ENCODE data around the gene TMTC2.

TMTC2 gene

GRCh38 chr12:82666830-82667229 lies 19.9 kb upstream of the TMTC2 start:
- H3K4me3 ChIP-seq (ENCODE audit: severe bottlenecking), result no peak overlapping the region
- no peak for TF ChIP-seq CTCF (IDR thresholded peaks at IDR 0.05; ENCODE audit: poor library complexity, severe bottlenecking)
- no peaks in the 10 kb centered on the region for H3K9me3 ChIP-seq (ENCODE audit: severe bottlenecking)
- no peak overlapping the region for H3K27ac ChIP-seq (ENCODE audit: poor library complexity, severe bottlenecking)
- no peaks in the 10 kb centered on the region for H3K4me1 ChIP-seq (ENCODE audit: insufficient read depth, poor library complexity, severe bottlenecking)
- H3K36me3 ChIP-seq (ENCODE audit: low read depth), result no peaks in the 10 kb centered on the region
- H3K27me3 ChIP-seq (ENCODE audit: insufficient read depth, poor library complexity, severe bottlenecking), result no peaks in the 10 kb centered on the region
- ATAC-seq (ENCODE audit: low read depth), result no peak
- no peak for DNase-seq (ENCODE audit: low spot score)

GRCh38 chr12:82671673-82672195 lies 15.0 kb upstream of the TMTC2 start:
- TF ChIP-seq CTCF (IDR thresholded peaks at IDR 0.05; ENCODE audit: poor library complexity, severe bottlenecking), result no peak
- Histone ChIP-seq H3K36me3 (ENCODE audit: low read depth) (no peaks in the 10 kb centered on the region), H3K9me3 (ENCODE audit: severe bottlenecking) (no peaks in the 10 kb centered on the region), H3K4me3 (ENCODE audit: severe bottlenecking) (no peak overlapping the region), H3K4me1 (ENCODE audit: insufficient read depth, poor library complexity, severe bottlenecking) (no peaks in the 10 kb centered on the region), H3K27ac (ENCODE audit: poor library complexity, severe bottlenecking) (no peak overlapping the region), H3K27me3 (ENCODE audit: insufficient read depth, poor library complexity, severe bottlenecking) (no peaks in the 10 kb centered on the region)
- no peak for ATAC-seq (ENCODE audit: low read depth)
- DNase-seq (ENCODE audit: low spot score), result no peak

- no peak for DNase-seq (ENCODE audit: low spot score)
- no peak for ATAC-seq (ENCODE audit: low read depth)
- Histone ChIP-seq H3K4me1 (ENCODE audit: insufficient read depth, poor library complexity, severe bottlenecking) (no peaks in the 10 kb centered on the region), H3K4me3 (ENCODE audit: severe bottlenecking) (no peak overlapping the region), H3K9me3 (ENCODE audit: severe bottlenecking) (no peaks in the 10 kb centered on the region), H3K36me3 (ENCODE audit: low read depth) (no peaks in the 10 kb centered on the region), H3K27ac (ENCODE audit: poor library complexity, severe bottlenecking) (no peak overlapping the region), H3K27me3 (ENCODE audit: insufficient read depth, poor library complexity, severe bottlenecking) (no peaks in the 10 kb centered on the region)
- no peak for TF ChIP-seq CTCF (IDR thresholded peaks at IDR 0.05; ENCODE audit: poor library complexity, severe bottlenecking)
Observed at GRCh38 chr12:82672811-82673495, 13.8 kb upstream of the TMTC2 start.

- Histone ChIP-seq H3K4me1 (ENCODE audit: insufficient read depth, poor library complexity, severe bottlenecking) (no peaks in the 10 kb centered on the region), H3K4me3 (ENCODE audit: severe bottlenecking) (no peak overlapping the region), H3K27ac (ENCODE audit: poor library complexity, severe bottlenecking) (no peak overlapping the region), H3K36me3 (ENCODE audit: low read depth) (no peaks in the 10 kb centered on the region), H3K27me3 (ENCODE audit: insufficient read depth, poor library complexity, severe bottlenecking) (no peaks in the 10 kb centered on the region), H3K9me3 (ENCODE audit: severe bottlenecking) (no peaks in the 10 kb centered on the region)
- ATAC-seq (ENCODE audit: low read depth) (no peak), DNase-seq (ENCODE audit: low spot score) (no peak)
- TF ChIP-seq CTCF (IDR thresholded peaks at IDR 0.05; ENCODE audit: poor library complexity, severe bottlenecking), result no peak
Observed at GRCh38 chr12:82673698-82674097, 13.0 kb upstream of the TMTC2 start.

GRCh38 chr12:82675246-82675645 lies 11.5 kb upstream of the TMTC2 start:
- TF ChIP-seq CTCF (IDR thresholded peaks at IDR 0.05; ENCODE audit: poor library complexity, severe bottlenecking), result no peak
- no peak for DNase-seq (ENCODE audit: low spot score)
- no peak overlapping the region for H3K27ac ChIP-seq (ENCODE audit: poor library complexity, severe bottlenecking)

More at GRCh38 chr12:82675246-82675645, 11.5 kb upstream of the TMTC2 start:
- no peaks in the 10 kb centered on the region for H3K27me3 ChIP-seq (ENCODE audit: insufficient read depth, poor library complexity, severe bottlenecking)
- no peak overlapping the region for H3K4me3 ChIP-seq (ENCODE audit: severe bottlenecking)
- no peaks in the 10 kb centered on the region for H3K36me3 ChIP-seq (ENCODE audit: low read depth)
- ATAC-seq (ENCODE audit: low read depth), result no peak
- no peaks in the 10 kb centered on the region for H3K9me3 ChIP-seq (ENCODE audit: severe bottlenecking)
- H3K4me1 ChIP-seq (ENCODE audit: insufficient read depth, poor library complexity, severe bottlenecking), result no peaks in the 10 kb centered on the region
